Fibroblast of skin of left quadriceps (primary cell): Measurements from ENCODE around the gene AFF4.

Source experiments
- DNase-seq, 2 experiments: peaks; one replicate each; pipeline ENCODE4 v3.0.0-alpha.2; 2013; ENCODE audit warnings: low read depth in 2 of 2

The AFF4 gene

DNA sequence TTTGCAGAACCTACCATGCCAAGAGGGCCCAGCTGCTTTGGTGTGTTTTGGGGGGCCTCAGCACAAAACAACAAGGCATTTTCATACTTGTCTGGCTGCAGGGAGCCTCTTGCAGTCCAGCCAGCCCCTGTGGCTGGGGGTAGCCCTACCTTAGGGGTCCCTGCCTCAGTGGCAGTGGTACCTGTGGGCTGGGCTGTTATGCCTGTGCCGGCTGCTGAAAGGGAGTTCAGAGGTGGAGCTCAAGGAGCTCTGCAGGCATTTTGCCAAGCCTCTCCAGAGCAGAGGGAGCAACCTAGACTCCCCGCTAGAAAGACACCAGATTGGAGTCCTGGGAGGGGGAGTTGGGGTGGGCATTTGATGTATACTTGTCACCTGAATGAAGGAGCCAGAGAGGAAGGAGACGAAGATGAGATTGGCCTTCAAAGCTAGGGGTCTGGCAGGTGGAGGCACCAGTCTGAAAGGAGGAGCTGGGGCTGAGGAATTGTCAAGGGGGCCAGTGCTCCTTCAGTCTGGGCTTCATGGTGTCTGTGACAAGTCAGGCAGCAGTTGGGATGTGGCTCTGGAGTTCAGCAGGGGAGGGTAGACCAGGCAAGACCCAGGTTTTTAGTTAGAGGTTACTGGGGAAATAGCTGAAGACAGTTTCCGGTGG is 134.5 kb downstream of the AFF4 start:
- DNase-seq: no peak

- no peak for DNase-seq
These were observed 135.3 kb downstream of the AFF4 start for GRCh38 chr5:132827943-132828673.

DNA sequence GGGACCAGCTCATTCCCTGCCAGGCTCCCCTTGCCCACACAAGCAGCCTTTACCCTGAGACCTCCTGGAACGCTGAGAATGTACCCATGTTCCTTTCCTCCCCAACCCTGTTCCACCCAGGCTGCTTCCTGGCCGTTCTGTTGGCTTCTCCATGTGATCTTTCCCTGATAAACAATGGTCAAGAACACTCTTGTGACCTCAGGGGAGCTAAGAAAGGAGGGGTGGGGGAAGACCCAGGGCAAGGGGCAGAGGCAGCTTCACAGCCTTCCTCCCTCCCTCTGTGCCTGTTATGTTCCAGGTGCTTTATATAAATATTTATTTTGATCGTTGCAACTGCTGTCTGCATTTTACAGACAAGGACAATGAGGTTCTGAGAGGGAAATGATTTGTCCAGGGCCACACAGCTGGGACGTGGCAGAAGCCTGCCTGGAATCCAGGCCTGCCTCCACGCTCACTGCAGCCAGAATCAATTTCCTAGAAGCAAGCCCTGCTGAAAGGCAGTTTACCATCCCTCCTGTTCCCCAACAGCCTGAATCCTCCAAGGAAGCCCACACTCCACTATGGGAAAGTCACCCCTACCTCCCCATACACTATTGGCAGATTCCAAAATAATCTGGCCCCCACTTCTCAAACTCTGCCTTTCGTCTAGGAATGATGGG is 136.9 kb downstream of the AFF4 start:
- DNase-seq: no peak

- no peak for DNase-seq
These were observed 137.5 kb downstream of the AFF4 start for GRCh38 chr5:132825834-132826391.
